Liver (tissue), 9 donors: ENCODE results near the gene ATP6V0D1. TPM values are rescaled to one million over a fixed set of nuclear protein-coding genes. Genes with fewer than 3 reads are reported as not detected.

Experiments used
- DNase-seq: peaks from one replicate; pipeline ENCODE4 v3.0.0-alpha.2; 2017; ENCODE audit warnings: low spot score
- H3K27ac ChIP-seq, 2 donors: one replicate each; pipeline ENCODE4 v1.7.0; 2013; ENCODE audit warnings: inconsistent platforms in 2 of 2, low read length in 2 of 2, control low read depth in 1 of 2, low read depth in 1 of 2, mild to moderate bottlenecking in 1 of 2
- H3K27me3 ChIP-seq, 4 donors: one replicate each; pipeline versions ENCODE4 v1.6.1 to v1.7.0; 2013; ENCODE audit warnings: low read length in 3 of 4, inconsistent platforms in 1 of 4, mild to moderate bottlenecking in 1 of 4, moderate library complexity in 1 of 4; ENCODE audit not compliant: control insufficient read depth in 4 of 4, insufficient read depth in 4 of 4
- H3K36me3 ChIP-seq, 4 donors: one replicate each; pipeline versions ENCODE4 v1.6.1 to v1.7.0; 2013; ENCODE audit warnings: low read length in 3 of 4, mild to moderate bottlenecking in 3 of 4, low read depth in 1 of 4, moderate library complexity in 1 of 4; ENCODE audit not compliant: control insufficient read depth in 4 of 4, insufficient read depth in 3 of 4
- H3K4me1 ChIP-seq, 4 donors: one replicate each; pipeline versions ENCODE4 v1.6.1 to v1.7.0; 2013; ENCODE audit warnings: low read length in 3 of 4, mild to moderate bottlenecking in 3 of 4, moderate library complexity in 1 of 4; ENCODE audit not compliant: control insufficient read depth in 4 of 4, insufficient read depth in 4 of 4
- H3K4me3 ChIP-seq, 3 donors: one replicate each; pipeline versions ENCODE4 v1.6.1 to v1.7.0; 2013; ENCODE audit warnings: low read length in 3 of 3, control low read depth in 1 of 3, low read depth in 1 of 3, mild to moderate bottlenecking in 1 of 3
- H3K9ac ChIP-seq, 2 donors: one replicate each; pipeline ENCODE4 v1.7.0; 2013; ENCODE audit warnings: low read length in 2 of 2, mild to moderate bottlenecking in 2 of 2, moderate library complexity in 2 of 2, control low read depth in 1 of 2, low read depth in 1 of 2
- H3K9me3 ChIP-seq, 4 donors: one replicate each; pipeline versions ENCODE4 v1.6.1 to v1.7.0; 2013; ENCODE audit warnings: low read length in 3 of 4; ENCODE audit not compliant: control insufficient read depth in 4 of 4
- ATF3 ChIP-seq: IDR thresholded peaks from 2 replicates; pipeline ENCODE4 v1.6.1; 2016; ENCODE audit warnings: antibody characterized with exemption
- EGR1 ChIP-seq, 2 donors: IDR thresholded peaks; 2 replicates each; pipeline ENCODE4 v1.6.1; 2016 to 2018; ENCODE audit warnings: antibody characterized with exemption in 2 of 2, low read depth in 2 of 2
- FOXA1 ChIP-seq: IDR thresholded peaks from 2 replicates; pipeline ENCODE4 v1.6.1; 2016; ENCODE audit warnings: antibody characterized with exemption
- FOXA2 ChIP-seq: IDR thresholded peaks from 2 replicates; pipeline ENCODE4 v1.6.1; 2016; ENCODE audit warnings: antibody characterized with exemption
- GABPA ChIP-seq, 2 donors: IDR thresholded peaks in 1 of 2; conservative IDR thresholded peaks in 1 of 2; 2 replicates each; pipeline ENCODE4 v1.6.1; 2016; ENCODE audit warnings: antibody characterized with exemption in 2 of 2, mild to moderate bottlenecking in 1 of 2, moderate library complexity in 1 of 2
- HNF4A ChIP-seq, 2 donors: conservative IDR thresholded peaks; 2 replicates each; pipeline ENCODE4 v1.6.1; 2016; ENCODE audit warnings: antibody characterized with exemption in 2 of 2, mild to moderate bottlenecking in 2 of 2
- HNF4G ChIP-seq: IDR thresholded peaks from 2 replicates; pipeline ENCODE4 v1.6.1; 2016; ENCODE audit warnings: antibody characterized with exemption
- JUND ChIP-seq, 2 donors: IDR thresholded peaks; 2 replicates each; pipeline ENCODE4 v1.6.1; 2016; ENCODE audit warnings: antibody characterized with exemption in 2 of 2
- MAX ChIP-seq: IDR thresholded peaks from 2 replicates; pipeline ENCODE4 v1.6.1; 2016; ENCODE audit warnings: antibody characterized with exemption
- NR2F2 ChIP-seq: IDR thresholded peaks from 2 replicates; pipeline ENCODE4 v1.6.1; 2016; ENCODE audit warnings: antibody characterized with exemption
- RAD21 ChIP-seq, 2 donors: IDR thresholded peaks; 2 replicates each; pipeline ENCODE4 v1.6.1; 2016; ENCODE audit warnings: antibody characterized with exemption in 2 of 2, mild to moderate bottlenecking in 2 of 2
- REST ChIP-seq: IDR thresholded peaks from 2 replicates; pipeline ENCODE4 v1.6.1; 2016; ENCODE audit warnings: antibody characterized with exemption, mild to moderate bottlenecking
- RXRA ChIP-seq, 2 donors: IDR thresholded peaks; 2 replicates each; pipeline ENCODE4 v1.6.1; 2017 to 2018; ENCODE audit warnings: antibody characterized with exemption in 2 of 2, mild to moderate bottlenecking in 1 of 2
- SP1 ChIP-seq: IDR thresholded peaks from 2 replicates; pipeline ENCODE4 v1.6.1; 2018; ENCODE audit warnings: antibody characterized with exemption, mild to moderate bottlenecking
- TAF1 ChIP-seq: conservative IDR thresholded peaks from 2 replicates; pipeline ENCODE4 v1.6.1; 2016; ENCODE audit warnings: antibody characterized with exemption, mild to moderate bottlenecking
- YY1 ChIP-seq: IDR thresholded peaks from 2 replicates; pipeline ENCODE4 v1.6.1; 2016; ENCODE audit warnings: antibody characterized with exemption, mild to moderate bottlenecking
- ZBTB33 ChIP-seq: IDR thresholded peaks from 2 replicates; pipeline ENCODE4 v1.6.1; 2016; ENCODE audit warnings: antibody characterized with exemption
- WGBS: extraction: QIAGEN DNeasy Blood & Tissue Kit; methylation state at CpG from one replicate; pipeline ENCODE4 v1.1.7; 2013; 5-methylcytosine and 5-hydroxymethylcytosine counted together
- polyA plus RNA-seq, 2 donors: library from polyadenylated mRNA; stranded (reverse) in 1 of 2; unstranded in 1 of 2; fragments of 200-250 nt in 1 of 2; fragments of >200 nt in 1 of 2; fragmentation: Nextera tagmentation in 1 of 2; extraction: Ambion mirVana in 1 of 2; gene quantifications; one replicate each; pipeline versions ENCODE4 v1.2.1 to v1.2.3, GENCODE V29; 2013 to 2015
- total RNA-seq, 2 donors: library from RNA; depleted of rRNA; stranded (reverse); fragments of >200 nt; gene quantifications; one replicate each; pipeline ENCODE4 v1.2.3, GENCODE V29; 2014
- TF ChIP-seq, protein P1 (sequence below): fragments of 150-350 bp; IDR thresholded peaks from 2 replicates; pipeline ENCODE4 v1.5.1; 2017; ENCODE audit warnings: improper control_type of control experiment, low read depth, low read length; ENCODE audit not compliant: missing input control
- donor health status: healthy.
- donor health status: healthy.
- donor health status: healthy.
- donor health status: healthy.
- donor health status: healthy.

The ATP6V0D1 gene
- total and polyA plus RNA-seq, 4 donors = 47.6 to 80.2 (median 66.6) TPM

GRCh38 chr16:67445126-67445426, 35.9 kb downstream of the ATP6V0D1 start:
- Histone ChIP-seq H3K9ac (no peak overlapping the region), H3K27me3 (no peaks in the 10 kb centered on the region), H3K36me3 (peaks cover 0 to 2% (median 1%) of the 10 kb centered on the region in 4 donors), H3K4me1 (peaks cover 53 to 91% (median 86%) of the 10 kb centered on the region in 4 donors), H3K27ac (peak overlapping the region in 1 of 2 donors; percentile 19), H3K4me3 (no peak overlapping the region), H3K9me3 (no peaks in the 10 kb centered on the region)
- no peak for DNase-seq
- no peak for TF ChIP-seq TAF1
- TF ChIP-seq YY1 = no peak
- TF ChIP-seq FOXA2 = no peak
- TF ChIP-seq EGR1 (IDR thresholded peaks at IDR 0.05; ENCODE audit: low read depth in 2 of 2) = no peak
- TF ChIP-seq REST = no peak
- no peak for TF ChIP-seq ZBTB33
- no peak for TF ChIP-seq RAD21 (IDR thresholded peaks at IDR 0.05)
- TF ChIP-seq JUND (IDR thresholded peaks at IDR 0.05) = no peak
- TF ChIP-seq MAX = no peak
- no peak for TF ChIP-seq NR2F2
- no peak for TF ChIP-seq HNF4G
- TF ChIP-seq SP1 = no peak
- TF ChIP-seq GABPA (IDR thresholded peaks at IDR 0.05 in 1 of 2, conservative IDR thresholded peaks at IDR 0.05 in 1 of 2) = no peak
- no peak for TF ChIP-seq ATF3
- TF ChIP-seq FOXA1 = no peak
- TF ChIP-seq RXRA (IDR thresholded peaks at IDR 0.05) = no peak
- no peak for TF ChIP-seq HNF4A (conservative IDR thresholded peaks at IDR 0.05)
- TF ChIP-seq, protein P1, sequence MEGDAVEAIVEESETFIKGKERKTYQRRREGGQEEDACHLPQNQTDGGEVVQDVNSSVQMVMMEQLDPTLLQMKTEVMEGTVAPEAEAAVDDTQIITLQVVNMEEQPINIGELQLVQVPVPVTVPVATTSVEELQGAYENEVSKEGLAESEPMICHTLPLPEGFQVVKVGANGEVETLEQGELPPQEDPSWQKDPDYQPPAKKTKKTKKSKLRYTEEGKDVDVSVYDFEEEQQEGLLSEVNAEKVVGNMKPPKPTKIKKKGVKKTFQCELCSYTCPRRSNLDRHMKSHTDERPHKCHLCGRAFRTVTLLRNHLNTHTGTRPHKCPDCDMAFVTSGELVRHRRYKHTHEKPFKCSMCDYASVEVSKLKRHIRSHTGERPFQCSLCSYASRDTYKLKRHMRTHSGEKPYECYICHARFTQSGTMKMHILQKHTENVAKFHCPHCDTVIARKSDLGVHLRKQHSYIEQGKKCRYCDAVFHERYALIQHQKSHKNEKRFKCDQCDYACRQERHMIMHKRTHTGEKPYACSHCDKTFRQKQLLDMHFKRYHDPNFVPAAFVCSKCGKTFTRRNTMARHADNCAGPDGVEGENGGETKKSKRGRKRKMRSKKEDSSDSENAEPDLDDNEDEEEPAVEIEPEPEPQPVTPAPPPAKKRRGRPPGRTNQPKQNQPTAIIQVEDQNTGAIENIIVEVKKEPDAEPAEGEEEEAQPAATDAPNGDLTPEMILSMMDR = no peak
- whole genome bisulfite sequencing = 56% methylated on average over 7 of the region's 7 CpGs
